Endothelial cell (in vitro differentiated cells): ENCODE results near the gene NHEJ1. TPM values are rescaled to one million over a fixed set of nuclear protein-coding genes. Genes with fewer than 3 reads are reported as not detected.

Source experiments
- DNase-seq: peaks from one replicate; pipeline ENCODE4 v3.0.0; 2021; ENCODE audit warnings: low spot score
- H3K27ac Mint-ChIP-seq: one replicate; pipeline ENCODE4 v1.8.0; 2021; ENCODE audit warnings: mixed read lengths, inconsistent platforms; ENCODE audit not compliant: unreplicated experiment
- H3K27me3 Mint-ChIP-seq: one replicate; pipeline ENCODE4 v1.8.0; 2021; ENCODE audit warnings: mild to moderate bottlenecking, moderate library complexity, mixed read lengths, inconsistent platforms; ENCODE audit not compliant: unreplicated experiment
- H3K36me3 Mint-ChIP-seq: one replicate; pipeline ENCODE4 v1.8.0; 2021; ENCODE audit warnings: mild to moderate bottlenecking, low read depth, mixed read lengths, inconsistent platforms; ENCODE audit not compliant: unreplicated experiment
- H3K4me1 Mint-ChIP-seq: one replicate; pipeline ENCODE4 v1.8.0; 2021; ENCODE audit warnings: mild to moderate bottlenecking, mixed read lengths, inconsistent platforms; ENCODE audit not compliant: unreplicated experiment
- H3K4me3 Mint-ChIP-seq: one replicate; pipeline ENCODE4 v1.8.0; 2021; ENCODE audit warnings: mild to moderate bottlenecking, mixed read lengths, inconsistent platforms; ENCODE audit not compliant: unreplicated experiment
- H3K9me3 Mint-ChIP-seq: one replicate; pipeline ENCODE4 v1.8.0; 2021; ENCODE audit warnings: mixed read lengths, inconsistent platforms; ENCODE audit not compliant: unreplicated experiment
- total RNA-seq: library from RNA; stranded (reverse); fragmentation: NEBNext Ultra II Directional; extraction: Animal tissue kit (Norgen Biotek cat#: 25700); gene quantifications from one replicate; pipeline ENCODE4 v1.2.1, GENCODE V29; 2021; ENCODE audit not compliant: unreplicated experiment
- TF ChIP-seq, protein P1 (sequence below): fragments of 200-600 bp; sonication (generic); IDR thresholded peaks from one replicate; pipeline ENCODE4 v1.5.0; 2021; ENCODE audit warnings: antibody characterized with exemption; ENCODE audit not compliant: unreplicated experiment

NHEJ1 gene
- total RNA-seq, 1 donor from 2014 or later, result 11.1 TPM

DNA sequence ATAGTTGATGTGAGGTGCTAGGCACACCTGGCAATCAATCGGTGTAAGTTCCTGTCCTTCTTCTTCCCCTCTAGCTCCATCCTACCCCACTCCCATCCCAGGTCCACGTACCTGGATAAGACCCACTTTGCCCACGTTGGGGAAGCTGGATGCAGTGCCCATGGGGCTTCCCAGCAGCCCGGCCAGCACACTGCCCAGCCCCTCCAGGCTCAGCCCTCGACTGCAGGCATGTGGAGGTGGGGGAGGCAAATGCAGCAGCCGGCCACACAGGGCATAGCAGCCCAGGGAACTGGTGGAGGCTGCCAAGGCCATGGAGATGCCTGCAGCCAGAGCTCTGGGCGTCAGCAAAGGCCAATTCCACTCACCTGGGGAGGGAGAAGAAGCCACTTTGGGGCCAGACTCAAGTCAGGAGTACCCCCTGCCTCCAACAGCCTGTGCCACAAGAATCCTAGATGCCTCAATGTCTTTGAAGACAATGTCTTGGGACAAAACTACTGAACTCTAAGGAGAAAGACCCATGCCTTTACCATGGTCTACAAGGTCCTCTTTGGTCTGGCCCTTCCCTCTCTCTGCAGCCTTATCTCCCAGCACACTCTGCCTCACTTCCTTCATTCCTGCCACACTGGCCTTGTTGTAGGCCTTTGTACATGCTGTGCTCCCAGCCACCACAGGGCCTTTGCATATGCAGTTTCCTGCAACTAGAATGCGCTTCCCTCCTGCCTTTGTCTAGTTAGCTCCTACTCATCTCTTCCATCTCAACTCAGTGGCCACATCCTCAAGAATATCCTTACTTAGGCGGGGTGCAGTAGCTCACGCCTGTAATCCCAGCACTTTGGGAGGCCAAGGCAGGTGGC is 4.7 kb upstream of the NHEJ1 start:
- no peak overlapping the region for H3K27ac Mint-ChIP-seq
- TF ChIP-seq, protein P1, sequence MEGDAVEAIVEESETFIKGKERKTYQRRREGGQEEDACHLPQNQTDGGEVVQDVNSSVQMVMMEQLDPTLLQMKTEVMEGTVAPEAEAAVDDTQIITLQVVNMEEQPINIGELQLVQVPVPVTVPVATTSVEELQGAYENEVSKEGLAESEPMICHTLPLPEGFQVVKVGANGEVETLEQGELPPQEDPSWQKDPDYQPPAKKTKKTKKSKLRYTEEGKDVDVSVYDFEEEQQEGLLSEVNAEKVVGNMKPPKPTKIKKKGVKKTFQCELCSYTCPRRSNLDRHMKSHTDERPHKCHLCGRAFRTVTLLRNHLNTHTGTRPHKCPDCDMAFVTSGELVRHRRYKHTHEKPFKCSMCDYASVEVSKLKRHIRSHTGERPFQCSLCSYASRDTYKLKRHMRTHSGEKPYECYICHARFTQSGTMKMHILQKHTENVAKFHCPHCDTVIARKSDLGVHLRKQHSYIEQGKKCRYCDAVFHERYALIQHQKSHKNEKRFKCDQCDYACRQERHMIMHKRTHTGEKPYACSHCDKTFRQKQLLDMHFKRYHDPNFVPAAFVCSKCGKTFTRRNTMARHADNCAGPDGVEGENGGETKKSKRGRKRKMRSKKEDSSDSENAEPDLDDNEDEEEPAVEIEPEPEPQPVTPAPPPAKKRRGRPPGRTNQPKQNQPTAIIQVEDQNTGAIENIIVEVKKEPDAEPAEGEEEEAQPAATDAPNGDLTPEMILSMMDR, result no peak
- no peak overlapping the region for H3K4me3 Mint-ChIP-seq
- H3K27me3 Mint-ChIP-seq, result peaks cover 9% of the 10 kb centered on the region
- H3K4me1 Mint-ChIP-seq, result peaks cover 8% of the 10 kb centered on the region
- H3K9me3 Mint-ChIP-seq, result no peaks in the 10 kb centered on the region
- DNase-seq, result no peak
- peaks cover 6% of the 10 kb centered on the region for H3K36me3 Mint-ChIP-seq

DNA sequence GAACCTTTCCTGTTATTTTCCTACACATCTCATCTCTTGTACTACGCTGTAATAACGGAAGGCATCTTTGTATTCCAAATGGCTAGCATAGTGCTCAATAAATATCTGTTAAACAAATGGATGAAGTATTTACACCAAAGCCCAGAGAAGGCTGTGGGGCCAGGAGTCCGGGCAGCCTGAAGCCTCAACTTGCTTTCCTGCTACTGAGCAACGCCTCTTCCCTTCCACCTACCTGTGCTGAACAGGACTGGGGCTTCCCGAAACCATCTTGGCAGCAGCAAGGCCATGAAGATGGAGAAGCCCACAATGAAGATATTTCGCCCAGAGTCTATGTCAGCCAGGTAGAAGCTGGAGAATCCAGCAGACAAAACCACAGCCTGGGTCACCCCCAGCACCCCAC is 2.5 kb upstream of the NHEJ1 start:
- Mint-ChIP-seq H3K36me3 (peaks cover 5% of the 10 kb centered on the region), H3K9me3 (no peaks in the 10 kb centered on the region), H3K4me3 (no peak overlapping the region), H3K27ac (no peak overlapping the region), H3K27me3 (peaks cover 7% of the 10 kb centered on the region), H3K4me1 (peaks cover 8% of the 10 kb centered on the region)
- TF ChIP-seq, protein P1, result no peak
- no peak for DNase-seq

- TF ChIP-seq, protein P1, result no peak
- H3K36me3 Mint-ChIP-seq, result peaks cover 3% of the 10 kb centered on the region
- no peaks in the 10 kb centered on the region for H3K9me3 Mint-ChIP-seq
- H3K27me3 Mint-ChIP-seq, result peaks cover 3% of the 10 kb centered on the region
- H3K27ac Mint-ChIP-seq, result no peak overlapping the region
- DNase-seq, result no peak
- peaks cover 6% of the 10 kb centered on the region for H3K4me1 Mint-ChIP-seq
- H3K4me3 Mint-ChIP-seq, result peak overlapping the region; percentile 92
Observed at GRCh38 chr2:219161097-219161496, 482 bp upstream of the NHEJ1 start.

DNA sequence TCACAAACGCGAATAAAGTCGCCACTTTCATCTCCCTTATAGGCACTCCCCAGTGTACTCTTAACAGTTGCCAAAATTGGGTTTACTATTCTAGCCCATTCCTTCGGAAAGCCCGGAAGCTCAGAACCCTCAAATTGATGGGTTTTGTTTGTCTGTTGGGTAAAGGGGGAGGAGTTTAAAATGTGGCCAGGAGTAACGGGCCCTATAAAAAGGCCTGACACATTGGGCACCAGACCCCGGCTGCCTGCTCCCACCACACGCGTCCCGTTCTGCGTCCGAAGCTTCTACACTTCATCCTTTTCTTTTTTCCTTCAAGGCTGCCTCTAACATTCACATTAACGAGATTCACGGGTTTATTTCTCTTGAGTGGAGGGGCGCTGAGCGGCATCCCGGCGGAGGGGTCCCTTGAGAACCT is 837 bp downstream of the NHEJ1 start:
- H3K4me1 Mint-ChIP-seq, result peaks cover 6% of the 10 kb centered on the region
- H3K27ac Mint-ChIP-seq, result peak overlapping the region; percentile 59
- H3K4me3 Mint-ChIP-seq, result peak overlapping the region; percentile 86
- H3K27me3 Mint-ChIP-seq, result peaks cover 3% of the 10 kb centered on the region
- H3K36me3 Mint-ChIP-seq, result peaks cover 3% of the 10 kb centered on the region
- no peak for DNase-seq
- no peaks in the 10 kb centered on the region for H3K9me3 Mint-ChIP-seq
- TF ChIP-seq, protein P1, result no peak

DNA sequence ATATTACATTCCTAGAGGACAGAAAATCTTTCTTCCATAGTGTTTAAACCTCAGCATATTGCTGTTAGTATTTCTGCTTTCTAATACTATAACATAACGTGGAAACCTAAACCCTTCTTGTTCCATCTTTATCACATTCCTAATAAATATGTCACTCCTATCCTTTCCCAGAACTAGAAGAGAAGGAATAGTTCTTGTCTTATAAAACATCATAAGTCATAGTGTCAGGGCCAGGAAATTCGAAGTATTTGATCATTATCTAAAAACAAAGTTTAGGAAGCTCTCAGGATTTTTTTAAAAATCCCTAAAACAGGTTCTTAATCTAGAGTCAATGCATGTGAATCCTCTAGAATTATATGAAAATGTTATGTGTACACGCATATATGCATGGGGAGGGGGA is 2.0 kb downstream of the NHEJ1 start:
- H3K4me3 Mint-ChIP-seq, result no peak overlapping the region

More for the DNA sequence above, 2.0 kb downstream of the NHEJ1 start:
- TF ChIP-seq, protein P1, result no peak
- Mint-ChIP-seq H3K4me1 (peaks cover 6% of the 10 kb centered on the region), H3K27me3 (peaks cover 3% of the 10 kb centered on the region), H3K36me3 (peaks cover 3% of the 10 kb centered on the region), H3K9me3 (no peaks in the 10 kb centered on the region), H3K27ac (no peak overlapping the region)
- DNase-seq, result no peak
